GM23248 (cell line): Measurements from ENCODE around the gene E2F3.

Experiments used
- EZH2 ChIP-seq: fragments of 200-600 bp; sonication (generic); IDR thresholded peaks from 2 replicates; pipeline ENCODE4 v1.6.1; 2018; ENCODE audit warnings: antibody characterized with exemption, mild to moderate bottlenecking; ENCODE audit not compliant: insufficient read depth, poor library complexity, severe bottlenecking
- EZH2phosphoT487 ChIP-seq: fragments of 200-600 bp; sonication (generic); IDR thresholded peaks from 2 replicates; pipeline ENCODE4 v1.6.1; 2018; ENCODE audit warnings: antibody characterized with exemption, moderate library complexity, mild to moderate bottlenecking, low read depth; ENCODE audit not compliant: insufficient read depth

GRCh38 chr6:20463396-20463795 lies 61.7 kb downstream of the E2F3 start:
- TF ChIP-seq EZH2, result no peak
- TF ChIP-seq EZH2phosphoT487, result no peak
